Measurements from ENCODE around the gene PDZRN4.

- no peak for TF ChIP-seq POLR2AphosphoS5 (IDR thresholded peaks at IDR 0.05)
- TF ChIP-seq CTCF (IDR thresholded peaks at IDR 0.05), result no peak
- no peak for TF ChIP-seq POLR2A (IDR thresholded peaks at IDR 0.05; ENCODE audit: low read depth)
Observed at GRCh38 chr12:41344776-41345470, 156.8 kb downstream of the PDZRN4 start.

Measured in esophagus muscularis mucosa (tissue), 3 donors.